MM.1S (cell line): ENCODE data around the gene EPHA7.
A peak's percentile ranks its signal among the peaks of the same experiment; 100 is the strongest.

ENCODE experiments used
- DNase-seq: peaks from one replicate; pipeline ENCODE4 v3.0.0-alpha.2; 2015
- H2AFZ ChIP-seq: fragments of 300-600 bp; sonication (generic); 2 replicates; pipeline ENCODE4 v1.6.0; 2016; ENCODE audit warnings: antibody characterized with exemption, low read length
- H3F3A ChIP-seq: fragments of 300-600 bp; sonication (generic); 2 replicates; pipeline ENCODE4 v1.6.1; 2016; ENCODE audit warnings: mild to moderate bottlenecking, antibody characterized with exemption, low read length, moderate library complexity, mixed read lengths; ENCODE audit not compliant: insufficient read depth
- H3K27ac ChIP-seq: fragments of 300-600 bp; sonication (generic); 2 replicates; pipeline ENCODE4 v1.5.1; 2016; ENCODE audit warnings: mild to moderate bottlenecking, low read length
- H3K27me3 ChIP-seq: fragments of 300-600 bp; sonication (generic); replicated peaks from 2 replicates; pipeline ENCODE4 v1.6.0; 2016; ENCODE audit warnings: low read length; ENCODE audit not compliant: insufficient read depth
- H3K36me3 ChIP-seq: fragments of 300-600 bp; sonication (generic); replicated peaks from 2 replicates; pipeline ENCODE4 v1.6.1; 2016; ENCODE audit warnings: mild to moderate bottlenecking, low read length, mixed read lengths; ENCODE audit not compliant: insufficient read depth
- H3K4me1 ChIP-seq: fragments of 300-600 bp; sonication (generic); 2 replicates; pipeline ENCODE4 v1.6.1; 2016; ENCODE audit warnings: low read length, mixed read lengths
- H3K4me2 ChIP-seq: fragments of 300-600 bp; sonication (generic); 2 replicates; pipeline ENCODE4 v1.6.0; 2016; ENCODE audit warnings: low read depth, low read length
- H3K4me3 ChIP-seq: fragments of 300-600 bp; sonication (generic); 2 replicates; pipeline ENCODE4 v1.5.1; 2016; ENCODE audit warnings: low read length, mixed read lengths
- H3K79me2 ChIP-seq: fragments of 300-600 bp; sonication (generic); 2 replicates; pipeline ENCODE4 v1.6.1; 2016; ENCODE audit warnings: mixed run types, low read length, mixed read lengths
- H3K9ac ChIP-seq: fragments of 300-600 bp; sonication (generic); 2 replicates; pipeline ENCODE4 v1.6.1; 2016; ENCODE audit warnings: low read length, mixed read lengths
- H3K9me2 ChIP-seq: fragments of 300-600 bp; sonication (generic); replicated peaks from 2 replicates; pipeline ENCODE4 v1.6.1; 2016; ENCODE audit warnings: mild to moderate bottlenecking, low read length, mixed read lengths; ENCODE audit not compliant: insufficient read depth
- H3K9me3 ChIP-seq: fragments of 300-600 bp; sonication (generic); replicated peaks from 2 replicates; pipeline ENCODE4 v1.6.1; 2016; ENCODE audit warnings: mild to moderate bottlenecking, low read length, mixed read lengths; ENCODE audit not compliant: insufficient read depth
- H4K20me1 ChIP-seq: fragments of 300-600 bp; sonication (generic); 2 replicates; pipeline ENCODE4 v1.6.1; 2016; ENCODE audit warnings: mild to moderate bottlenecking, low read length, moderate library complexity, mixed read lengths; ENCODE audit not compliant: insufficient read depth
- EZH2 ChIP-seq: fragments of 300-600 bp; sonication (generic); optimal IDR thresholded peaks from 2 replicates; pipeline ENCODE3; 2017; ENCODE audit warnings: low read depth, mild to moderate bottlenecking, antibody characterized with exemption, low read length, mixed read lengths
- EZH2phosphoT487 ChIP-seq: fragments of 300-600 bp; sonication (generic); IDR thresholded peaks from 2 replicates; pipeline ENCODE4 v1.6.1; 2018; ENCODE audit warnings: antibody characterized with exemption, low read length
- TF ChIP-seq, protein P1 (sequence below): fragments of 300-600 bp; sonication (generic); IDR thresholded peaks from 2 replicates; pipeline ENCODE4 v1.5.1; 2016; ENCODE audit warnings: antibody characterized with exemption, low read length, mixed read lengths

Gene EPHA7

GRCh38 chr6:93417421-93418013 is 1.8 kb downstream of the EPHA7 start:
- H3K9me2 ChIP-seq: no peaks in the 10 kb centered on the region
- peak overlapping the region; percentile 85 for H3K4me3 ChIP-seq
- 0 out of 2 replicates have a peak, but pooled peaks cover 7% of the 10 kb centered on the region for H3K27me3 ChIP-seq
- no peak overlapping the region for H3K27ac ChIP-seq
- H3K4me2 ChIP-seq: peak overlapping the region; percentile 100
- no peaks in the 10 kb centered on the region for H3K79me2 ChIP-seq
- peak; percentile 7 for DNase-seq
- peaks cover 16% of the 10 kb centered on the region for H3F3A ChIP-seq
- H3K4me1 ChIP-seq: no peaks in the 10 kb centered on the region
- no peaks in the 10 kb centered on the region for H3K36me3 ChIP-seq
- H4K20me1 ChIP-seq: no peaks in the 10 kb centered on the region
- H2AFZ ChIP-seq: peak overlapping the region; percentile 86
- no peak for TF ChIP-seq EZH2phosphoT487
- TF ChIP-seq, protein P1, sequence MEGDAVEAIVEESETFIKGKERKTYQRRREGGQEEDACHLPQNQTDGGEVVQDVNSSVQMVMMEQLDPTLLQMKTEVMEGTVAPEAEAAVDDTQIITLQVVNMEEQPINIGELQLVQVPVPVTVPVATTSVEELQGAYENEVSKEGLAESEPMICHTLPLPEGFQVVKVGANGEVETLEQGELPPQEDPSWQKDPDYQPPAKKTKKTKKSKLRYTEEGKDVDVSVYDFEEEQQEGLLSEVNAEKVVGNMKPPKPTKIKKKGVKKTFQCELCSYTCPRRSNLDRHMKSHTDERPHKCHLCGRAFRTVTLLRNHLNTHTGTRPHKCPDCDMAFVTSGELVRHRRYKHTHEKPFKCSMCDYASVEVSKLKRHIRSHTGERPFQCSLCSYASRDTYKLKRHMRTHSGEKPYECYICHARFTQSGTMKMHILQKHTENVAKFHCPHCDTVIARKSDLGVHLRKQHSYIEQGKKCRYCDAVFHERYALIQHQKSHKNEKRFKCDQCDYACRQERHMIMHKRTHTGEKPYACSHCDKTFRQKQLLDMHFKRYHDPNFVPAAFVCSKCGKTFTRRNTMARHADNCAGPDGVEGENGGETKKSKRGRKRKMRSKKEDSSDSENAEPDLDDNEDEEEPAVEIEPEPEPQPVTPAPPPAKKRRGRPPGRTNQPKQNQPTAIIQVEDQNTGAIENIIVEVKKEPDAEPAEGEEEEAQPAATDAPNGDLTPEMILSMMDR: peak; percentile 13; the same call in 1 of the 2 replicates
- no peak for TF ChIP-seq EZH2
- peak overlapping the region; percentile 7; the same call in 1 of the 2 replicates for H3K9ac ChIP-seq
- H3K9me3 ChIP-seq: no peaks in the 10 kb centered on the region

DNA sequence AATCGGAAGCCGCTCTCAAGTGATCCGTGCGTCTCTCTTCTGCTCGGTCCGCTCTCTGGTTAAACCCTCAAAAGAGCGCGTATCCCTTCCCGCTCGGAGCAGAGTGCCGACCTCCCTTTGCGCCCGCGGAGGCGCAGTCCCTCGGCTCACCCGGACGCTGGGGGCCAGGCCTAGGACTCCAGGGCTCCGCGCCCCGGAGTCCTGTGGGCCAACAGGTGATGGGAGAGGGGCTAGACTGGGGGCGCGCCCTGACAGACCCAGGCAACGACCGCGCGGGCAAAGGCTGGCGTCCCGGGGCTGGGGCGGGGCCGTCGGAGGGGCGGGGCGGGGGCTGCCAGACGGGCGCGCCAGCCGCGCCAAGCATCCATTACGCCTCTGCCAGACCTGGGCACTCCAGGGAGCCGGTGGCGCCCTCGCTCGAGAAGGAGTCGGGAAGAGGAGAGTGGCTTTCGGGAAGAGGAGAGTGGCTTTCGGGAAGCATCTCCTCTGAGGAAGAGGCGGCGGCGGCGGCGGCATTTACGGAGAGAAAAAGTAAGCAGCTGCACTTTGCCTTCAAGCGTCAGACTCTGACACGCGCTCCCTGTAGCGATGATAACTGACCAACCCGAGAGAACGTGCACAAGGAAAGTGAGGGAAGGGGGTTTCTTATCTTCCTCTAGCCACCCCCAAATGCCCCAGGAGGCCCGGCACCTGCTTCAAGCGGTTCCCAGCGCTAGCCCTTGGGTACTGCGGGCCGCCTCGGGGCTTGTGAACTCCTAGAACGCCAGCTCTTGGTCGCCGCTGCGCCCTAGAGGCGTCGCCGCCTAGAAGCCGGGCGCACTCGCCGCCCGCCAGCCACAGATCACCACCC is 2.6 kb downstream of the EPHA7 start:
- peak overlapping the region; percentile 100 for H3K4me2 ChIP-seq
- peak overlapping the region; percentile 86 for H2AFZ ChIP-seq
- H3K4me3 ChIP-seq: peak overlapping the region; percentile 85

DNA sequence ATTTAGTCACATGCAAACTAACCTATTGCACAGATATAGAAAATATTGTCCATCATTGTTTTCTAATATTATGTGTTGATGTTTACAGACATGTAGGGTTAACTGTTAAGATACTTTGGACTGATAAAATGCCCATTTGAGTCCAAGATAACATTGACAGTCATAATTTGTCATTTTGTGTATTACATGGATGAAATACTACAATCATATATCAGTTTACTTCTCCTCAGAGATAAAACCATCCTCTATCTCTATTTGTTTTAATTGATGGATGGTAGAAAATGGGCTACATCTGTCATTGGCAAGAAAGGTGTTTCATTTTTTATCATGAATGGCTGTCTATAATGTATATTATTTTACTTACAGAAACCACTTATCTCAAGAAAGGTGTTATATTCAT is 6.2 kb downstream of the EPHA7 start:
- Histone ChIP-seq H3K27ac (no peak overlapping the region), H3K79me2 (no peaks in the 10 kb centered on the region), H3K9me2 (no peaks in the 10 kb centered on the region), H3K4me2 (no peak overlapping the region), H3K9ac (no peak overlapping the region), H3K4me1 (no peaks in the 10 kb centered on the region), H2AFZ (no peak overlapping the region), H4K20me1 (no peaks in the 10 kb centered on the region), H3K36me3 (no peaks in the 10 kb centered on the region), H3K27me3 (no peaks in the 10 kb centered on the region), H3F3A (0 out of 2 replicates have a peak, but pooled peaks cover 5% of the 10 kb centered on the region), H3K9me3 (no peaks in the 10 kb centered on the region), H3K4me3 (no peak overlapping the region)
- TF ChIP-seq, protein P1: no peak
- TF ChIP-seq EZH2 (no peak), EZH2phosphoT487 (no peak)
- no peak for DNase-seq

More for the DNA sequence above, 2.6 kb downstream of the EPHA7 start:
- H3K9me3 ChIP-seq: no peaks in the 10 kb centered on the region
- H3K4me1 ChIP-seq: no peaks in the 10 kb centered on the region
- no peaks in the 10 kb centered on the region for H4K20me1 ChIP-seq
- no peaks in the 10 kb centered on the region for H3K9me2 ChIP-seq
- peaks cover 16% of the 10 kb centered on the region for H3F3A ChIP-seq
- peak overlapping the region; percentile 7; the same call in 1 of the 2 replicates for H3K9ac ChIP-seq
- H3K36me3 ChIP-seq: no peaks in the 10 kb centered on the region
- TF ChIP-seq EZH2 (no peak), EZH2phosphoT487 (no peak)
- TF ChIP-seq, protein P1: no peak
- H3K27me3 ChIP-seq: 0 out of 2 replicates have a peak, but pooled peaks cover 7% of the 10 kb centered on the region
- no peak overlapping the region for H3K27ac ChIP-seq
- no peaks in the 10 kb centered on the region for H3K79me2 ChIP-seq
- DNase-seq: peak; percentile 39
